GM12891 (cell line): ENCODE measurements around the gene GKN1.

ENCODE experiments used
- PAX5 ChIP-seq: IDR thresholded peaks from 2 replicates; pipeline ENCODE4 v1.6.1; 2011; ENCODE audit warnings: low read length, moderate library complexity, mild to moderate bottlenecking; ENCODE audit not compliant: insufficient read depth, severe bottlenecking
- POLR2A ChIP-seq: IDR thresholded peaks from 2 replicates; pipeline ENCODE4 v1.6.1; 2011; ENCODE audit warnings: low read depth, low read length, control low read depth
- POLR2AphosphoS5 ChIP-seq: IDR thresholded peaks from 2 replicates; pipeline ENCODE4 v1.6.1; 2011; ENCODE audit warnings: low read depth, low read length, control low read depth
- POU2F2 ChIP-seq: IDR thresholded peaks from 2 replicates; pipeline ENCODE4 v1.6.1; 2011; ENCODE audit warnings: low read depth, mild to moderate bottlenecking, control low read depth, low read length, moderate library complexity

DNA sequence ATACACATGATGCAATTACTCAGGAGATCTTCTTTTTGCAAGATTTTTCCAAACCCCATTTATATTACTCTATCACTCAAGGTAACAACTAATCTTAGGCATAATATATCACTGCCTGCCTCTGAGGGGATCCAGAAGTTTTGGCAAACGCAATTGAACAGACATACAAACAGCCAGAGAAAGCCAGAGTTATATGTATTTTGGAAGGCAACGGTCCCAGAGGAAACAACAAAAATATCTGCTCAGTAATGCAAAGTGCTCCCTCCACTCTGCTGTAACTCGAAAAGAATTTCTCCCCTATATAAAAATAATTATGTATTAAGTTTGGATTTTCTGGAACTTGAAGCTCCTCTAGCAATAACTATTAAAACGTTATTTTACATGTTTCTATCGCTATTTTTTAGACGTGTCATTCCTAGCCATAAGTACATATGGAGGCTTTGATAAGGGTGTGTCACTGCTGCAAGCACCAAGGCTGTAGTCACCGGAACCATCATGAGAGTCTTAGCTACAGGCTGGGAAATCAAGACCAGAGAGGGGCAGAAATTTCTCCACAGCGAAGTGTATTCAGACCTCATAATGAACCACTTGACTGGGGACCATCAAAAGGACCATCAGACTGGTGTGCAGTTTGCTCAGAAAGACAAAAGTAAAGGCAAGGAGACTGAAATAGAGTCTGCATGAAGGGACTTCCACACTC lies 3.7 kb upstream of the GKN1 start:
- TF ChIP-seq POLR2A = no peak
- TF ChIP-seq POLR2AphosphoS5 = no peak
- TF ChIP-seq POU2F2 = no peak
- TF ChIP-seq PAX5 = no peak
